EH (cell line): ENCODE measurements around the gene INPP5A.
A peak's percentile ranks its signal among the peaks of the same experiment; 100 is the strongest.

Experiments used
- DNase-seq: peaks from one replicate; pipeline ENCODE4 v3.0.0-alpha.2; 2015; ENCODE audit warnings: low read depth

The INPP5A gene

GRCh38 chr10:132614431-132615340 is 77.1 kb downstream of the INPP5A start:
- no peak for DNase-seq

- no peak for DNase-seq
Observed at GRCh38 chr10:132615341-132616169, 78.0 kb downstream of the INPP5A start.

- no peak for DNase-seq
Observed at GRCh38 chr10:132616170-132616995, 78.8 kb downstream of the INPP5A start.

GRCh38 chr10:132616996-132617736 is 79.6 kb downstream of the INPP5A start:
- no peak for DNase-seq

GRCh38 chr10:132617737-132618052 is 80.1 kb downstream of the INPP5A start:
- no peak for DNase-seq

- peak; percentile 32 for DNase-seq
Observed at GRCh38 chr10:132618158-132618919, 80.8 kb downstream of the INPP5A start.

GRCh38 chr10:132619927-132620326 is 82.3 kb downstream of the INPP5A start:
- no peak for DNase-seq

- no peak for DNase-seq
Observed at GRCh38 chr10:132624061-132624846, 86.7 kb downstream of the INPP5A start.

- DNase-seq, result no peak
Observed at GRCh38 chr10:132624847-132625471, 87.4 kb downstream of the INPP5A start.

- no peak for DNase-seq
Observed at GRCh38 chr10:132626019-132626760, 88.6 kb downstream of the INPP5A start.

- DNase-seq, result no peak
Observed at GRCh38 chr10:132626761-132627665, 89.4 kb downstream of the INPP5A start.

GRCh38 chr10:132627666-132628531 is 90.3 kb downstream of the INPP5A start:
- DNase-seq, result peak; percentile 77

- DNase-seq, result no peak
Observed at GRCh38 chr10:132628966-132629900, 91.6 kb downstream of the INPP5A start.

- no peak for DNase-seq
Observed at GRCh38 chr10:132630156-132630555, 92.6 kb downstream of the INPP5A start.

- DNase-seq, result no peak
Observed at GRCh38 chr10:132630666-132631337, 93.2 kb downstream of the INPP5A start.
